Smooth muscle cell (in vitro differentiated cells): Measurements from ENCODE around the gene FBXW2. TPM values are rescaled to one million over a fixed set of nuclear protein-coding genes. Genes with fewer than 3 reads are reported as not detected.

Experiments
- DNase-seq: peaks from one replicate; lab custom pipeline; 2025; ENCODE audit not compliant: unreplicated experiment; lab: John Stamatoyannopoulos, UW
- H2AFZ ChIP-seq: fragments of 200-600 bp; sonication (generic); 2 replicates; pipeline ENCODE4 v1.6.0; 2016; ENCODE audit warnings: antibody characterized with exemption, low read depth, mild to moderate bottlenecking
- H3F3A ChIP-seq: fragments of 200-600 bp; sonication (generic); 2 replicates; pipeline ENCODE4 v1.6.0; 2017; ENCODE audit warnings: antibody characterized with exemption, low read depth
- H3K27ac ChIP-seq: fragments of 200-600 bp; sonication (generic); 2 replicates; pipeline ENCODE4 v1.5.1; 2016; ENCODE audit warnings: low read depth, mild to moderate bottlenecking
- H3K27me3 ChIP-seq: fragments of 200-600 bp; sonication (generic); 2 replicates; pipeline ENCODE4 v1.6.1; 2016; ENCODE audit warnings: low read depth, mild to moderate bottlenecking
- H3K36me3 ChIP-seq: fragments of 200-600 bp; sonication (generic); 2 replicates; pipeline ENCODE4 v1.5.1; 2016; ENCODE audit warnings: low read depth
- H3K4me1 ChIP-seq: fragments of 200-600 bp; sonication (generic); 2 replicates; pipeline ENCODE4 v1.5.1; 2016; ENCODE audit warnings: low read depth
- H3K4me2 ChIP-seq: fragments of 200-600 bp; sonication (generic); 2 replicates; pipeline ENCODE4 v1.6.0; 2016; ENCODE audit warnings: mild to moderate bottlenecking
- H3K4me3 ChIP-seq: fragments of 200-600 bp; sonication (generic); 2 replicates; pipeline ENCODE4 v1.5.1; 2016; ENCODE audit warnings: mild to moderate bottlenecking
- H3K79me2 ChIP-seq: fragments of 200-600 bp; sonication (generic); 2 replicates; pipeline ENCODE4 v1.6.0; 2016; ENCODE audit warnings: low read depth, mild to moderate bottlenecking
- H3K9ac ChIP-seq: fragments of 200-600 bp; sonication (generic); 2 replicates; pipeline ENCODE4 v1.6.0; 2016; ENCODE audit warnings: low read depth
- H3K9me3 ChIP-seq: fragments of 200-600 bp; sonication (generic); replicated peaks from 2 replicates; pipeline ENCODE4 v1.5.1; 2016; ENCODE audit warnings: low read depth
- H4K20me1 ChIP-seq: fragments of 200-600 bp; sonication (generic); 2 replicates; pipeline ENCODE4 v1.6.0; 2016; ENCODE audit warnings: low read depth
- WGBS: methylation state at CpG from one replicate; pipeline ENCODE4 v1.1.7; 2016; ENCODE audit warnings: low lambda C conversion rate; 5-methylcytosine and 5-hydroxymethylcytosine counted together
- polyA plus RNA-seq: library from polyadenylated mRNA; unstranded; fragments of >200 nt; fragmentation: Nextera tagmentation; extraction: Ambion mirVana; gene quantifications from 2 replicates; pipeline ENCODE4 v1.2.1, GENCODE V29; 2016
- total RNA-seq: library from RNA; depleted of rRNA; stranded (reverse); fragments of >200 nt; gene quantifications from 2 replicates; pipeline ENCODE4 v1.2.3, GENCODE V29; 2014
- TF ChIP-seq, protein P1 (sequence below): fragments of 200-600 bp; sonication (generic); IDR thresholded peaks from 2 replicates; pipeline ENCODE4 v1.5.1; 2017; ENCODE audit warnings: borderline replicate concordance, mild to moderate bottlenecking, antibody characterized with exemption; ENCODE audit not compliant: insufficient read depth, poor library complexity, severe bottlenecking

FBXW2 gene, protein sequence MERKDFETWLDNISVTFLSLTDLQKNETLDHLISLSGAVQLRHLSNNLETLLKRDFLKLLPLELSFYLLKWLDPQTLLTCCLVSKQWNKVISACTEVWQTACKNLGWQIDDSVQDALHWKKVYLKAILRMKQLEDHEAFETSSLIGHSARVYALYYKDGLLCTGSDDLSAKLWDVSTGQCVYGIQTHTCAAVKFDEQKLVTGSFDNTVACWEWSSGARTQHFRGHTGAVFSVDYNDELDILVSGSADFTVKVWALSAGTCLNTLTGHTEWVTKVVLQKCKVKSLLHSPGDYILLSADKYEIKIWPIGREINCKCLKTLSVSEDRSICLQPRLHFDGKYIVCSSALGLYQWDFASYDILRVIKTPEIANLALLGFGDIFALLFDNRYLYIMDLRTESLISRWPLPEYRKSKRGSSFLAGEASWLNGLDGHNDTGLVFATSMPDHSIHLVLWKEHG
- total RNA-seq (17.2 and 35.4 TPM in 2 replicates), polyA plus RNA-seq (22.1 and 28.6 TPM in 2 replicates)

DNA sequence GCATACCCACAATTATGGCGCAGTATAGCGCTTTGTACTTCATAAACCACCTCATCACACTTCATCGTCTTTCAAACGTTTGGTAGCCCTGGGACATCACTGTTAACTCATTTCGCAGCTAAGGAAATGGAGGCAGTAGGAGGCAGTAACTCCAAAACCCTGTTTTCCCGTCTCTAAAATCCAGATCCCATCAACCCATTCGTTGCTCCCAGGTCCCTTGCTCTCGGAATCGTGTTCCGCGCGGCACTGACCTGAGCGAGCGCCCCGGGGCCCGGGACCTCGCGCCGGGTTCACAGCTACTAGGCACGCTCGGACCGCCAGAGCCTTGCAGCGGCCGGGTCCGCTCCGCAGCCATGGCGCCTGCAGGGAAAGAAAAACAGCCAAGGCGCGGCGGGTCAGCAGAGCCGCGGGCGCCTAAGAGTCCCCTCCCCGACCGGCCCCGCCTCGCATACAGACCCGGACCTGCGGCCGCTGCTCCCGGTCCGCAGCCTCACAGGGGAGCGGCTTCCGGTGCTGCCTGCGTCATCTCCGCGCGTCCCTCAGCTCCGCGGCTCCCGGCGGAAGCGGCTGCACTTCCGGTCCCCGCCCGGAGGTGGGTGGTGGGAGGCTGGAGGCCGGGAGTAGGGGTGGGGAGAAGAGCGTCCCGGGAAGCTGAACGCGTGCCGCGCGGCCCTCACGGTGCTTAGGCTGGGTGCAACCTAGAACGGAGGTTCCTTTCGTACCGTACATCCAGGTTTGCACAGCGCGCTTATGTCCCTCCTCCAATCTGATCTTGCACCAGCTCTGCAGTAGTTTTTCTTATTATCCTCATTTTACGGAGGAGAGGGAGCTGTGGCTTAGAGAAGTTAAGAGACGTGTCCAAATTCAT lies at the start of gene FBXW2:
Gene FBXW2, minus strand, starts transcription at position 519 of the 868 bp plus-strand sequence. CDS start 5,158 bp downstream, outside the sequence.
- no peaks in the 10 kb centered on the region for H3K27me3 ChIP-seq
- peak within 1 kb of the TSS; percentile 97 for H2AFZ ChIP-seq
- H3K9ac ChIP-seq = peak within 1 kb of the TSS; percentile 85
- H3K36me3 ChIP-seq = no peaks in the 10 kb centered on the region
- TF ChIP-seq, protein P1, sequence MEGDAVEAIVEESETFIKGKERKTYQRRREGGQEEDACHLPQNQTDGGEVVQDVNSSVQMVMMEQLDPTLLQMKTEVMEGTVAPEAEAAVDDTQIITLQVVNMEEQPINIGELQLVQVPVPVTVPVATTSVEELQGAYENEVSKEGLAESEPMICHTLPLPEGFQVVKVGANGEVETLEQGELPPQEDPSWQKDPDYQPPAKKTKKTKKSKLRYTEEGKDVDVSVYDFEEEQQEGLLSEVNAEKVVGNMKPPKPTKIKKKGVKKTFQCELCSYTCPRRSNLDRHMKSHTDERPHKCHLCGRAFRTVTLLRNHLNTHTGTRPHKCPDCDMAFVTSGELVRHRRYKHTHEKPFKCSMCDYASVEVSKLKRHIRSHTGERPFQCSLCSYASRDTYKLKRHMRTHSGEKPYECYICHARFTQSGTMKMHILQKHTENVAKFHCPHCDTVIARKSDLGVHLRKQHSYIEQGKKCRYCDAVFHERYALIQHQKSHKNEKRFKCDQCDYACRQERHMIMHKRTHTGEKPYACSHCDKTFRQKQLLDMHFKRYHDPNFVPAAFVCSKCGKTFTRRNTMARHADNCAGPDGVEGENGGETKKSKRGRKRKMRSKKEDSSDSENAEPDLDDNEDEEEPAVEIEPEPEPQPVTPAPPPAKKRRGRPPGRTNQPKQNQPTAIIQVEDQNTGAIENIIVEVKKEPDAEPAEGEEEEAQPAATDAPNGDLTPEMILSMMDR = no peak
- H3K9me3 ChIP-seq = no peaks in the 10 kb centered on the region
- 1% methylated on average over 64 of the region's 72 CpGs for WGBS
- peak within 1 kb of the TSS; percentile 73 for H3K27ac ChIP-seq
- peak; percentile 64 for DNase-seq
- H3K79me2 ChIP-seq = peaks cover 48% of the 10 kb centered on the region
- H3F3A ChIP-seq = no peaks in the 10 kb centered on the region
- peak within 1 kb of the TSS; percentile 86 for H3K4me2 ChIP-seq
- peak within 1 kb of the TSS; percentile 95 for H3K4me3 ChIP-seq
- peaks cover 15% of the 10 kb centered on the region for H4K20me1 ChIP-seq
- H3K4me1 ChIP-seq = peaks cover 12% of the 10 kb centered on the region

DNA sequence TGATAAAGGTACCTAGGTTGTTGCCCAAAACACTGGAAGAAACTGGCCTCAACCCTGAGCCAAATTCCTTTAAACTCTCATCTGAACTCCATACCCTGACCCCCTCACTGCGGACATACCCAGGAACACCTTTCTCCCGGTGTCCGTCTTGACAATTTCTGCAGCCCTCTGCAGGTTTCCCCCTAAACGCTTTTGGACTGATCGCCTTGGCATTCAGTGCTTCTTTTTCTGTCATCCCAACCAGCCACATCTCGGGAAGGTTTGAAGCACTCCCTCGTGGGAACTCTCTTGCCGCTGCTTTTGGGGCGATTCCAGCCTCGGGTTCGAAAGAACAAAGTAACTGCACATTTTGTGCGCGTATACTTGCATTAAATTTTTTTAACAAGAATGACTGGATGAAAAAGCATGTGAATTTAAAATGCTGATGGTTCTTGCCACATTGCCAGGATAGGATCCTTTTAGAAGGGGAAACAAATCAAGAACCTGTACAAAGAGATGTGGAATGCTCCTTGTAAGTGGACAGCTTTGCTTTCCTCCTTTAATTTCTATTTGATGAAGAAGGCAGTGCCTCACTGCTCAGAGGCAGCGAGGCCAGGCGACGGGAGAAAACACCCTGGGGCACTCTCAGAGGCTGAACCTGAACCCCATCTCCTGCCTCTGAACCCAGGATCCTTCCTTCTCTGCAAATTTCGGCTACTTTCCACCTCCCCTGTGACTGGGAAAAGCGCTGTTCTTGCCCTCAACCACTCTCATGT lies 48.9 kb upstream of the FBXW2 start:
- Histone ChIP-seq H3K9ac (peak overlapping the region; percentile 92), H3K27ac (peak overlapping the region; percentile 79), H4K20me1 (peaks cover 3% of the 10 kb centered on the region), H2AFZ (peak overlapping the region; percentile 82), H3K4me3 (peak overlapping the region; percentile 62), H3F3A (no peaks in the 10 kb centered on the region), H3K79me2 (peaks cover 12% of the 10 kb centered on the region), H3K36me3 (no peaks in the 10 kb centered on the region), H3K27me3 (no peaks in the 10 kb centered on the region), H3K4me1 (peaks cover 8% of the 10 kb centered on the region), H3K4me2 (peak overlapping the region; percentile 84), H3K9me3 (no peaks in the 10 kb centered on the region)
- no peak for DNase-seq
- TF ChIP-seq, protein P1 = no peak
- WGBS = 75% methylated on average over 18 of the region's 18 CpGs

DNA sequence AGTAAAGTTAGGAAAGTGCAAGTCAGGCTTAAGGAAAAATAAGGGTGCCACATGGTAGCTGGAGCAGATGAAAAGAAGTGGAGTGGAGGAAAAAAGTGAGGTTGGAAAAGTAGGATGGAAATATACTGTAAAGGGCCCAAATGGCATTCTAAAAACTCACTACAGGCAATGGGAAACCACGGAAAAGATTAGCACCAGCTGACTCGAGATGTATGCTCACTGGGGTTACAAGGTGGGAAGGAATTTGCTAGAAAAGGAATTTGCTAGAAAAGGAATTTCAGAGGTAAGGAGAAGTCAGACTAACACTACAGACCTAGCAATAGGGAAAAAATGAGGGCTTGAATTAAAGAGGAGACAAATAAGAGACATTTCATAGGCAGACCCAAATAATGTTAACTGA lies 45.9 kb upstream of the FBXW2 start:
- peaks cover 3% of the 10 kb centered on the region for H4K20me1 ChIP-seq
- H3K4me2 ChIP-seq = peak overlapping the region; percentile 16
- peaks cover 8% of the 10 kb centered on the region for H3K4me1 ChIP-seq
- 11% methylated on average over 2 of the region's 2 CpGs for WGBS
- H3K27ac ChIP-seq = no peak overlapping the region
- no peak overlapping the region for H2AFZ ChIP-seq
- H3K4me3 ChIP-seq = no peak overlapping the region
- TF ChIP-seq, protein P1 = no peak
- H3K36me3 ChIP-seq = no peaks in the 10 kb centered on the region
- H3F3A ChIP-seq = no peaks in the 10 kb centered on the region
- H3K27me3 ChIP-seq = no peaks in the 10 kb centered on the region
- no peak for DNase-seq
- no peaks in the 10 kb centered on the region for H3K9me3 ChIP-seq
- H3K79me2 ChIP-seq = peaks cover 12% of the 10 kb centered on the region
- H3K9ac ChIP-seq = no peak overlapping the region
